H1 (cell line): Measurements from ENCODE around the gene SRF. TPM values are rescaled to one million over a fixed set of nuclear protein-coding genes. Genes with fewer than 3 reads are reported as not detected.

Experiments used
- CTCF ChIA-PET: fragments of 300-600 bp; sonication (Branson Sonifier 250); formaldehyde crosslinking; loops from one replicate; lab custom pipeline; 2021; ENCODE audit not compliant: partially characterized antibody; lab: Charles Lee
- POLR2A ChIA-PET: fragments of 300-600 bp; sonication (Branson Sonifier 250); formaldehyde crosslinking; loops from one replicate; lab custom pipeline; 2021; ENCODE audit warnings: inconsistent platforms; ENCODE audit not compliant: partially characterized antibody; lab: Charles Lee
- DNase-seq, 2 experiments: peaks; one replicate each; pipeline versions ENCODE4 v3.0.0 to v3.0.0-alpha.2; 2010 to 2022; ENCODE audit warnings: low spot score in 2 of 2, low read depth in 1 of 2, mixed read lengths in 1 of 2
- FAIRE-seq: peaks from 2 replicates; lab custom pipeline; 2011; peaks lifted over from hg19 to GRCh38; lab: Jason Lieb, UNC
- H2AFZ ChIP-seq: 2 replicates; pipeline ENCODE4 v1.8.1; 2012; ENCODE audit warnings: low read length, inconsistent platforms
- H2AK5ac ChIP-seq: 2 replicates; pipeline ENCODE4 v1.6.1; 2013; ENCODE audit warnings: low read depth, low read length
- H2BK120ac ChIP-seq: replicated peaks from 2 replicates; pipeline ENCODE3; 2013; ENCODE audit warnings: low read depth, low read length, inconsistent platforms
- H2BK12ac ChIP-seq: 2 replicates; pipeline ENCODE4 v1.6.1; 2013; ENCODE audit warnings: low read depth, low read length
- H2BK15ac ChIP-seq: 2 replicates; pipeline ENCODE4 v1.6.1; 2013; ENCODE audit warnings: low read length
- H2BK20ac ChIP-seq: 2 replicates; pipeline ENCODE4 v1.6.1; 2013; ENCODE audit warnings: low read length
- H2BK5ac ChIP-seq: 2 replicates; pipeline ENCODE4 v1.6.1; 2013; ENCODE audit warnings: low read depth, low read length
- H3K14ac ChIP-seq: 2 replicates; pipeline ENCODE4 v1.6.1; 2013; ENCODE audit warnings: inconsistent platforms; ENCODE audit not compliant: insufficient read length
- H3K18ac ChIP-seq: 2 replicates; pipeline ENCODE4 v1.6.1; 2013; ENCODE audit warnings: low read length; ENCODE audit errors: extremely low read depth
- H3K23ac ChIP-seq: 2 replicates; pipeline ENCODE4 v1.6.1; 2013; ENCODE audit warnings: inconsistent platforms; ENCODE audit not compliant: insufficient read length
- H3K23me2 ChIP-seq: 2 replicates; pipeline ENCODE4 v1.6.1; 2013; ENCODE audit warnings: low read depth, low read length
- H3K27ac ChIP-seq: 2 replicates; pipeline ENCODE4 v1.6.1; 2011; ENCODE audit warnings: low read depth, low read length, inconsistent platforms
- H3K27me3 ChIP-seq, 4 experiments: replicated peaks in 1 of 4; 1 replicate in 1 of 4; 2 replicates in 3 of 4; pipeline versions ENCODE4 v1.6.1 to v1.8.1; 2011 to 2013; ENCODE audit warnings: low read length in 3 of 4, mild to moderate bottlenecking in 3 of 4, inconsistent platforms in 2 of 4, mixed read lengths in 2 of 4, moderate library complexity in 1 of 4; ENCODE audit not compliant: control insufficient read depth in 3 of 4, insufficient read depth in 3 of 4; ENCODE audit errors: extremely low read depth in 1 of 4
- H3K36me3 ChIP-seq, 4 experiments: 2 replicates each; pipeline versions ENCODE4 v1.6.1 to v1.8.1; 2011 to 2013; ENCODE audit warnings: mild to moderate bottlenecking in 4 of 4, low read length in 3 of 4, moderate library complexity in 2 of 4, control low read depth in 1 of 4, inconsistent platforms in 1 of 4; ENCODE audit not compliant: insufficient read depth in 4 of 4, control insufficient read depth in 2 of 4
- H3K4ac ChIP-seq: replicated peaks from 2 replicates; pipeline ENCODE3; 2013; ENCODE audit warnings: low read length, low read depth, mixed read lengths, inconsistent platforms; ENCODE audit not compliant: insufficient read length
- H3K4me1 ChIP-seq, 4 experiments: replicated peaks in 1 of 4; 1 replicate in 1 of 4; 2 replicates in 3 of 4; pipeline versions ENCODE4 v1.6.1 to v1.8.1; 2011 to 2013; ENCODE audit warnings: low read length in 3 of 4, inconsistent platforms in 2 of 4, mixed read lengths in 1 of 4; ENCODE audit not compliant: insufficient read depth in 4 of 4, control insufficient read depth in 3 of 4
- H3K4me2 ChIP-seq, 2 experiments: 2 replicates each; pipeline versions ENCODE4 v1.6.1 to v1.8.1; 2011 to 2013; ENCODE audit warnings: low read depth in 2 of 2, low read length in 2 of 2, control low read depth in 1 of 2, inconsistent platforms in 1 of 2, mild to moderate bottlenecking in 1 of 2; ENCODE audit not compliant: insufficient read depth in 1 of 2
- H3K4me3 ChIP-seq, 4 experiments: fragments of 200-600, 300-600 bp in 1 of 4; sonication (generic), shearing (Covaris generic), sonication (Bioruptor Twin) in 1 of 4; 2 replicates each; pipeline versions ENCODE4 v1.5.1 to v1.8.1; 2011 to 2016; ENCODE audit warnings: low read length in 4 of 4, low read depth in 3 of 4, control low read depth in 2 of 4, inconsistent platforms in 2 of 4, mild to moderate bottlenecking in 2 of 4, mixed read lengths in 1 of 4, moderate library complexity in 1 of 4; ENCODE audit not compliant: insufficient read depth in 2 of 4; ENCODE audit errors: extremely low read depth in 1 of 4
- H3K56ac ChIP-seq: replicated peaks from 2 replicates; pipeline ENCODE3; 2013; ENCODE audit warnings: low read depth, mild to moderate bottlenecking, mixed read lengths, low read length, inconsistent platforms; ENCODE audit not compliant: insufficient read length
- H3K79me1 ChIP-seq: 2 replicates; pipeline ENCODE4 v1.6.1; 2013; ENCODE audit warnings: low read depth, low read length, control low read depth
- H3K79me2 ChIP-seq, 2 experiments: 2 replicates each; pipeline versions ENCODE4 v1.6.1 to v1.8.1; 2012 to 2013; ENCODE audit warnings: low read length in 2 of 2, mild to moderate bottlenecking in 2 of 2, inconsistent platforms in 1 of 2; ENCODE audit not compliant: insufficient read depth in 2 of 2, control insufficient read depth in 1 of 2
- H3K9ac ChIP-seq, 4 experiments: replicated peaks in 1 of 4; 1 replicate in 1 of 4; 2 replicates in 3 of 4; pipeline versions ENCODE4 v1.6.1 to v1.8.1; 2011 to 2013; ENCODE audit warnings: low read depth in 3 of 4, low read length in 3 of 4, control low read depth in 2 of 4, mild to moderate bottlenecking in 2 of 4, moderate library complexity in 2 of 4, inconsistent platforms in 1 of 4; ENCODE audit errors: extremely low read depth in 1 of 4
- H3K9me3 ChIP-seq, 2 experiments: 2 replicates each; pipeline versions ENCODE4 v1.6.1 to v1.8.1; 2012 to 2013; ENCODE audit warnings: mild to moderate bottlenecking in 2 of 2, moderate library complexity in 2 of 2, control low read depth in 1 of 2, inconsistent platforms in 1 of 2, low read depth in 1 of 2, low read length in 1 of 2, mixed read lengths in 1 of 2; ENCODE audit not compliant: insufficient read depth in 2 of 2
- H4K20me1 ChIP-seq, 2 experiments: replicated peaks in 1 of 2; 2 replicates each; pipeline versions ENCODE3 to v1.8.1; 2011 to 2013; ENCODE audit warnings: inconsistent platforms in 2 of 2, low read length in 2 of 2, mild to moderate bottlenecking in 1 of 2; ENCODE audit not compliant: insufficient read depth in 2 of 2, control insufficient read depth in 1 of 2
- H4K5ac ChIP-seq: 2 replicates; pipeline ENCODE4 v1.6.1; 2013; ENCODE audit warnings: low read length, low read depth, mixed read lengths, inconsistent platforms; ENCODE audit not compliant: insufficient read length
- H4K8ac ChIP-seq: 2 replicates; pipeline ENCODE4 v1.8.0; 2013; ENCODE audit warnings: mild to moderate bottlenecking, moderate library complexity, low read length, inconsistent platforms; ENCODE audit not compliant: insufficient read depth; ENCODE audit errors: extremely low read depth
- H4K91ac ChIP-seq: replicated peaks from 2 replicates; pipeline ENCODE3; 2013; ENCODE audit warnings: low read length, mixed read lengths, inconsistent platforms; ENCODE audit not compliant: insufficient read length
- ASH2L ChIP-seq: fragments of 200-600, 300-600 bp; sonication (generic); IDR thresholded peaks from one replicate; pipeline ENCODE4 v1.7.1; 2017; ENCODE audit warnings: low read length
- HDAC6 ChIP-seq: IDR thresholded peaks from one replicate; pipeline ENCODE4 v1.7.1; 2012; ENCODE audit warnings: low read depth, mild to moderate bottlenecking, inconsistent platforms, low read length, moderate library complexity
- RAD21 ChIP-seq, 2 experiments: IDR thresholded peaks in 1 of 2; conservative IDR thresholded peaks in 1 of 2; 2 replicates each; pipeline ENCODE4 v1.6.1; 2011; ENCODE audit warnings: low read depth in 2 of 2, low read length in 2 of 2, improper control_type of control experiment in 1 of 2, inconsistent platforms in 1 of 2, mild to moderate bottlenecking in 1 of 2, moderate library complexity in 1 of 2
- RBBP5 ChIP-seq: IDR thresholded peaks from 2 replicates; pipeline ENCODE4 v1.7.1; 2012; ENCODE audit warnings: low read depth, mild to moderate bottlenecking, inconsistent platforms, low read length, moderate library complexity, borderline replicate concordance
- SP2 ChIP-seq: IDR thresholded peaks from 2 replicates; pipeline ENCODE4 v1.6.1; 2012; ENCODE audit warnings: mild to moderate bottlenecking, low read length, inconsistent platforms
- YY1 ChIP-seq: IDR thresholded peaks from 2 replicates; pipeline ENCODE4 v1.6.1; 2011; ENCODE audit warnings: low read depth, mild to moderate bottlenecking, low read length
- WGBS, 2 experiments: shearing (Covaris generic) in 1 of 2; methylation state at CpG; one replicate each; pipeline versions ENCODE4 v1.1.6 to v1.1.7; 2013 to 2015; ENCODE audit warnings: low lambda C conversion rate in 2 of 2, mixed read lengths in 2 of 2, inconsistent platforms in 1 of 2, low coverage in 1 of 2, missing lambda C conversion rate in 1 of 2; ENCODE audit not compliant: insufficient replicate concordance in 2 of 2, insufficient coverage in 1 of 2, insufficient read length in 1 of 2; ENCODE audit errors: extremely low coverage in 1 of 2, missing lambda C conversion rate in 1 of 2; 5-methylcytosine and 5-hydroxymethylcytosine counted together
- polyA plus RNA-seq, 7 experiments: library from polyadenylated mRNA; depleted of rRNA in 3 of 7; stranded (reverse) in 5 of 7; unstranded in 2 of 7; fragments of >200 nt in 5 of 7; fragments of 200-250 nt in 2 of 7; gene quantifications; 1 replicate in 5 of 7; 2 replicates in 1 of 7; 4 replicates in 1 of 7; pipeline versions ENCODE4 v1.2.1 to v1.2.3, GENCODE V29; 2011 to 2013; ENCODE audit warnings: missing spikeins in 2 of 7, mixed read lengths in 2 of 7
- total RNA-seq: library from RNA; stranded (reverse); fragmentation: NEBNext Ultra II Directional; extraction: Animal tissue kit (Norgen Biotek cat#: 25700); gene quantifications from 2 replicates; pipeline ENCODE4 v1.2.1, GENCODE V29; 2021
- TF ChIP-seq, protein P1 (sequence below): IDR thresholded peaks from 2 replicates; pipeline ENCODE4 v1.6.1; 2011; ENCODE audit warnings: low read length, improper control_type of control experiment
- TF ChIP-seq, protein P2 (sequence below), 3 experiments: IDR thresholded peaks; 1 replicate in 2 of 3; 2 replicates in 1 of 3; pipeline versions ENCODE4 v1.5.1 to v1.6.1; 2011; ENCODE audit warnings: low read length in 3 of 3, mild to moderate bottlenecking in 3 of 3, inconsistent platforms in 2 of 3, low read depth in 1 of 3, moderate library complexity in 1 of 3; ENCODE audit not compliant: insufficient read depth in 1 of 3; ENCODE audit errors: control extremely low read depth in 1 of 3

SRF gene
- total and polyA plus RNA-seq, 2 of the 8 experiments (the other 6 are each of a cell fraction or from before 2014, with no cell fraction given), result 49.0 to 69.5 TPM

DNA sequence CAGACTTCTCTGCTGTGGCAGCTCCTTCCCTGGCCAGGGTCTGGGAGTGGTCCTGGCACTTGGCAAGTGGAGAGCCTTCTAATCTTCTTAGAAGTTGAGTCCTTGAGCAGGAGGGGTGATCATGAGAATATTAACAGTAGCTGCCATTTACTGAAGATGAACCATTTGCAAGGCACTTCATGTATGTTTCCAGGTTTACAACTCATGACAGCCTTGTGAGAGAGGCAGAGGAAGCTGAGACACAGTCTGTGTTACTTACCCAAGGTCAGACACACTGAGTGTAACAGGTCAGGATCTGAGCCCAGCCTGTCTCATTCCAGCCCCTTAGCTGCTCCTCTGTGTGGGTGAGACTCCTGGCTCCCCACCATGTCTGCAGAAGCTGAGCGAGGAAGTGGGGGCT lies 45.5 kb upstream of the SRF start:
- Histone ChIP-seq H3K4ac (no peak overlapping the region), H3K56ac (no peak overlapping the region), H3K9ac (no peak overlapping the region), H2BK15ac (peak overlapping the region; percentile 61; the same call in 1 of the 2 replicates), H3K14ac (no peak overlapping the region), H4K91ac (no peak overlapping the region), H4K8ac (peak overlapping the region; percentile 60; the same call in 1 of the 2 replicates), H3K18ac (no peak overlapping the region), H3K23ac (no peak overlapping the region), H3K9me3 (no peaks in the 10 kb centered on the region), H2BK12ac (no peak overlapping the region), H4K5ac (peak overlapping the region; percentile 48), H4K20me1 (peaks cover 8 to 21% of the 10 kb centered on the region in 2 experiments), H3K4me1 (peaks cover 5 to 24% (median 12%) of the 10 kb centered on the region in 4 experiments), H2BK120ac (no peak overlapping the region), H3K36me3 (no peaks in the 10 kb centered on the region), H3K4me3 (no peak overlapping the region), H3K4me2 (no peak overlapping the region), H3K23me2 (no peaks in the 10 kb centered on the region), H2AFZ (no peak overlapping the region), H2BK5ac (no peak overlapping the region), H3K27me3 (no peaks in the 10 kb centered on the region), H2BK20ac (no peak overlapping the region), H3K27ac (no peak overlapping the region; the same call in 1 of the 2 replicates), H3K79me2 (peaks cover 0 to 62% of the 10 kb centered on the region in 2 experiments; a peak in 2 of 4 replicates), H3K79me1 (peaks cover 19% of the 10 kb centered on the region), H2AK5ac (no peak overlapping the region; the same call in 1 of the 2 replicates)
- no peak for FAIRE-seq
- WGBS, 2 experiments, result 94% methylated on average over 1 of the region's 1 CpG; no CpG with 5 or more reads in 1 of the 2 experiments
- ChIA-PET CTCF (interaction anchor here (0.9 to 3.4 kb wide), 9 partner anchors 17 to 74 kb away, joined by 3 to 29 read pairs (median 5); partner anchors contain the start of gene PTK7), POLR2A (interaction anchor here (0.8 to 2.0 kb wide), 6 partner anchors 24 to 200 kb away, joined by 3 to 5 read pairs (median 3); partner anchors contain the start of genes KLC4, MRPL2 and PEX6)
- DNase-seq, result no peak
- TF ChIP-seq RBBP5, result no peak
- TF ChIP-seq RAD21 (IDR thresholded peaks at IDR 0.05 in 1 of 2, conservative IDR thresholded peaks at IDR 0.05 in 1 of 2; ENCODE audit: low read depth in 2 of 2, low read length in 2 of 2), result no peak
- TF ChIP-seq ASH2L, result no peak
- no peak for TF ChIP-seq YY1
- TF ChIP-seq HDAC6, result no peak
- TF ChIP-seq, protein P1, sequence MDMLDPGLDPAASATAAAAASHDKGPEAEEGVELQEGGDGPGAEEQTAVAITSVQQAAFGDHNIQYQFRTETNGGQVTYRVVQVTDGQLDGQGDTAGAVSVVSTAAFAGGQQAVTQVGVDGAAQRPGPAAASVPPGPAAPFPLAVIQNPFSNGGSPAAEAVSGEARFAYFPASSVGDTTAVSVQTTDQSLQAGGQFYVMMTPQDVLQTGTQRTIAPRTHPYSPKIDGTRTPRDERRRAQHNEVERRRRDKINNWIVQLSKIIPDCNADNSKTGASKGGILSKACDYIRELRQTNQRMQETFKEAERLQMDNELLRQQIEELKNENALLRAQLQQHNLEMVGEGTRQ, result no peak
- TF ChIP-seq, protein P2, sequence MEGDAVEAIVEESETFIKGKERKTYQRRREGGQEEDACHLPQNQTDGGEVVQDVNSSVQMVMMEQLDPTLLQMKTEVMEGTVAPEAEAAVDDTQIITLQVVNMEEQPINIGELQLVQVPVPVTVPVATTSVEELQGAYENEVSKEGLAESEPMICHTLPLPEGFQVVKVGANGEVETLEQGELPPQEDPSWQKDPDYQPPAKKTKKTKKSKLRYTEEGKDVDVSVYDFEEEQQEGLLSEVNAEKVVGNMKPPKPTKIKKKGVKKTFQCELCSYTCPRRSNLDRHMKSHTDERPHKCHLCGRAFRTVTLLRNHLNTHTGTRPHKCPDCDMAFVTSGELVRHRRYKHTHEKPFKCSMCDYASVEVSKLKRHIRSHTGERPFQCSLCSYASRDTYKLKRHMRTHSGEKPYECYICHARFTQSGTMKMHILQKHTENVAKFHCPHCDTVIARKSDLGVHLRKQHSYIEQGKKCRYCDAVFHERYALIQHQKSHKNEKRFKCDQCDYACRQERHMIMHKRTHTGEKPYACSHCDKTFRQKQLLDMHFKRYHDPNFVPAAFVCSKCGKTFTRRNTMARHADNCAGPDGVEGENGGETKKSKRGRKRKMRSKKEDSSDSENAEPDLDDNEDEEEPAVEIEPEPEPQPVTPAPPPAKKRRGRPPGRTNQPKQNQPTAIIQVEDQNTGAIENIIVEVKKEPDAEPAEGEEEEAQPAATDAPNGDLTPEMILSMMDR (IDR thresholded peaks at IDR 0.05; ENCODE audit: control extremely low read depth in 1 of 3, insufficient read depth in 1 of 3, low read depth in 1 of 3, low read length in 3 of 3), result no peak
- no peak for TF ChIP-seq SP2
